RKO (cell line): ENCODE results near the gene LAMC1.
A peak's percentile ranks its signal among the peaks of the same experiment; 100 is the strongest.

Experiments used
- DNase-seq: peaks from one replicate; pipeline ENCODE4 v3.0.0-alpha.2; 2016; ENCODE audit warnings: low spot score

Gene LAMC1

GRCh38 chr1:183021405-183022201 lies 1.6 kb upstream of the LAMC1 start:
- no peak for DNase-seq

DNA sequence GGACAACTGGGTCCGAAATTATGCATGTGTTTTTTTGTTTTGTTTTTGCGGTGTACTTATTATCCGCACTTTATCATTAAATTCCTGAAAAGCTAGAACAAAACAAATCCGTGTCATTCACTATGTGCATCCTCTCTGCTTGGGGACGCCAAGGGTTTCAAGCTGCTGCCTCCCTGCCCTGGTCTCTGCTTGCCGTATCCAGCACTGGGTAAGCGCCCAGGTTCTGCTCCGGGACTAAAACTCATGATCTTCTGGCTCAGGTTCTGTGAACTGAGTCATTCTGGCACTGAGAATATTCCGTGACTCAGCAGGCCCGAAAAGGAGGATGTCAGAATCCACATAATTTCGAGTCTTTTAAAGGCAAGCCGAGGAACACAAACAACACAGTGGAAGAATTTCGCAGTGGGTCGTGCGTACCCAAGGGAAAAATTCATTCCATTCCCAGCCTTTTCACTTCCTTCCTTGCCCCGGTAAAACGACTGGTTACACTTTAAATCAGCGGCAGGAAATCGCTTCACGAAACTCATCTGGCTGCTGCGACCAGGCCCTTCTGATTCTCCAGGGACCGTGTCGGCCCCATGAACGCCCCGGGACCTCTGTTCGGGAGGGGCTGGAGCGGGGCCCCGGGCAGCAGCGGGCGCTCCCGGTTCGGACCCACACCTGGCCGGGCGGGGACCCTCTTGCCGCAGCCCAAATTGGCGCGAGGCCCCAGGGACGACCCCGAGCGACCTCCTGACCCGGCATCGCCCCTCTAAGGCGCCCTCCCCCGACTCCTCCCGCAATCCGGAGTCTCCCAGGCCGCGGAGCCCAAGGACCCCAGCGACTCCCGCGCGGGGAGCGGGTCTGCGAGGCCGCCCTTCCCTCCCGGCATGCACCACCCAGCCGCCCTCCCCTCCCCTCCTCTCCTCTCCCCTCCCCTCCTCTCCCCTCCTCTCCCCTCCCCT lies 746 bp upstream of the LAMC1 start:
- DNase-seq: peak; percentile 95

- DNase-seq: peak; percentile 77
These were observed 539 bp downstream of the LAMC1 start for GRCh38 chr1:183023601-183024316.

- peak; percentile 56 for DNase-seq
These were observed 1.2 kb downstream of the LAMC1 start for GRCh38 chr1:183024317-183025009.

DNA sequence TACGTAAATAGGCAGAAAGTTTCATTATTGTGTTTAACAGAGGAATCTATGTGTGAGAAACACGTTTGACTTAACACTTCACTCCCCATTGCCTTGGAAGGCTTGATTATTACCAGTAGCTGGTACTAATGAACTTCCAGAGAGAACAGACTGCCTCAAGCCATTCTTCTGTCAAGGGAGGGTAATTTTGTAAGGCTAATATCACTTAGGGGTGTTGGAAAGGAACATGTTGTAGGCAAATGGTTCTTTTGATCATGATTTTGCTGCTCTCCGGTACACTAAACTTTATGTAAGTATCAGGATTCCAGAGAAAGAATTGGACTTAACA lies 1.8 kb downstream of the LAMC1 start:
- DNase-seq: peak; percentile 25

DNA sequence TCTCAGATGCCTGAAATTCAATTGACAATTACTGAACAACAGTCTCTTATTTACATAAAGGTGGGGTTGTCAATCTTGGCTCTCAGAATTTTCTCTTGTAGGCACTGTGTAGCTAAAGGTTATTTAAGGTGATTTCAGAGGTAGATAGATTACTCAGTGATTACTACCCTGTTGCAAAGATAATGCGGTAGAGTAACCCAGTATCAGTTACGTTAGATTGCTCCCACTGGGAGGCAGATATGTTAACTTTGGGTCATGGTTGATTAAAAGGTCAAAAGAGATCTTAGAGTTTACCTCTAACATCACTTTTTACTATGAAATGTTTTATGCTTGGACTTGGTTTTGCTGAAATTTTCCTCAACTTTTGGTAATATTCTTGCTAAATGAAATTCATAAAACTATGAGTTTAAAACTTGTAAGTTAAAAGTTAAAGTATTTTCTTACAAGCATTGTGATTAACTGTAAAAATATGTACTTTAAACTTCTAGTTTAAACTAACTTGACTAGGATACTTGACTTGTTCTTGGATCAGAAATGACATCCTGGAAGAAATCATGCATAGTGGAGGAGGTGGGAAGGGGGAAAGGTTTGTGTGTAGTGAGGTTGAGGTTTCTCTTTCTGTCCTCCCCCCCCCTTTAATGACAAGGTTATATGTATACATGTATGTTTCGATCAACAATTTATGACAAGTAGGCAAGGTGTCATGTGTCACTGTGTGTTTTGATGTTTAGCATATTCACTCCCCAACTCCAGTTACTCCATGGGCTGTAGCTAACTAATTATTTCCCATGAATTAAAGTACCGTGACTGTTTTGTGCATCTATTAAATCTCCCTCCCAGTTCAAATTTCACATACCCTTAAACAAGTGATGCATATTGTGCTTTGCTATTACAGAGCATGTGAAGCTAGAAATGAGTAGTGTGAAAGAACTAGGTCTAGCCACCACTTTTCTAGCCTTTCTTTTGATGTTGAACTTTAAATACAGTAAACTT lies 2.9 kb downstream of the LAMC1 start:
- peak; percentile 58 for DNase-seq

DNA sequence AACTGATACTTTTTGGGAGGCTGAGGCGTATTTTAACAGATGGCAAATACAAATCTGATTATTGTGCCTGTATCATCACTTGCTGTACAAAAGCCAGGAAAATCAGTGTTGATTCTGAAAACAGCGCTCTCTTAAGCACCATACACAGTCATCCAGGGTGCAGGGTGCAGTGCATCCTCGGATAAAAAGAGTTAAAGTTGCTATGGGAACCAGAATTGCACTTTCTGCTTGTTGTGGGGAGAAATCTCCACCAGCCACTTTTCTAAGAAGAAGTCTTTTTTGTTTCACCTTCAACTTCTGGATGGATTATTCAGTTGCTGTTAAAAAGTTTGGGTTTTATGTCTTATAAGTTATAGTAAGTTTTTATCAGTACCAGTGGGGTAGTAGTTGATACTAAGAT lies 3.8 kb downstream of the LAMC1 start:
- no peak for DNase-seq

DNA sequence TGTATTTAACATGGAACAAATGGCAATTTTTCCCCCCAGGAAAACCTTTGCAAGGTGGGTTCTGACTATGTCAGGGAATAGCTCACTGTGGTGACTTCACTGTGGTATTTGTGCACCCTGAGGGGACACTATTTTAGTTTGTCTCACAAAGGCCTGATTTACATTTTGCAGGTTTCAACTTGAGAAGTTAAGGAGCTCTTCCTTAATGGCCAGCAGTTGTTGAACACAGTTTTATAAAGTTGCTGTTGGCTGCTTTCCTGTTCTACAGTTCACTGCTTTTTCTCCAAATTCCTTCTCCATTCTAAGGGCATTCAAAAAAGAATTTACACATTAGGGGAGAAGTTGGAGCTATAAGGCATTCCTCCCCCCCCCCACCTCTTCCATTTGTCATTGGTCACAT lies 4.6 kb downstream of the LAMC1 start:
- no peak for DNase-seq

DNA sequence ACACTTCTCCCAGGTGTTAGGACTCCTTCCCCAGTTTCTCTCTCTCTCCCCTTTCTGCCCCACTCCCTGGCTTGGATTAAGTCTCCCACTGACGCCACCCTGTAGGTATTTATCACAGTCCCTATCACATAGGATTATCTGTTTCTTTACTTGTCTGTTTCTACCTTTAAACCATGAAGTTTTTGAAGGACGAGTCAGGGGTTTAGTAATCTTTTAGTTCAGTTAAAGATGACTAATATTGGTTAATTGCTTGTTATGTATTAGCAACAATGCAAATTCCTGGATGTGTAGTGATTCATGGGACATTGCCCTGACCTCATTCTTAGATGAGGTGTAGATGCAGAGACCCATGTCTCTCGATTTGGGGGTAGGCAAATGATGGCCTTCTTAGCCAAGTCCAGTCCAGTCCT lies 6.4 kb downstream of the LAMC1 start:
- peak; percentile 83 for DNase-seq

DNA sequence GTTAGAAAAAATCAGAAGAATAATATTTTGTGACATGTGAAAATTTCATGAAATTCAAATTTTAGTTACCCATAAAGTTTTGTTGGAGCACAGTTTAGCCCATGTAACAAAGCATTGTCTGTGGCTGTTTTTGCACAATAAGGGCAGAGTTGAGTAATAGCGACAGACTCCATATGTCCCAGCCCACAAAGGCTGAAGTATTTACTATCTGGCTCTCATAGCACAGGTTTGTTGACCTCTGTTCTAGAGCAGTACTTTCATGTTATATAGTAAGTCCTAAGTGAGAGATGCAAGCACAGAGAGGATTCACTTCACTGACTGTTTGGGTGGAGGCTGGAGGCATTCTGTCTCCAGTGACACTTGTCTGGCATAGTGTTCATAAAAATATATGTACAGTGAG lies 6.8 kb downstream of the LAMC1 start:
- no peak for DNase-seq

- DNase-seq: peak; percentile 43
These were observed 9.1 kb downstream of the LAMC1 start for GRCh38 chr1:183032122-183032921.

DNA sequence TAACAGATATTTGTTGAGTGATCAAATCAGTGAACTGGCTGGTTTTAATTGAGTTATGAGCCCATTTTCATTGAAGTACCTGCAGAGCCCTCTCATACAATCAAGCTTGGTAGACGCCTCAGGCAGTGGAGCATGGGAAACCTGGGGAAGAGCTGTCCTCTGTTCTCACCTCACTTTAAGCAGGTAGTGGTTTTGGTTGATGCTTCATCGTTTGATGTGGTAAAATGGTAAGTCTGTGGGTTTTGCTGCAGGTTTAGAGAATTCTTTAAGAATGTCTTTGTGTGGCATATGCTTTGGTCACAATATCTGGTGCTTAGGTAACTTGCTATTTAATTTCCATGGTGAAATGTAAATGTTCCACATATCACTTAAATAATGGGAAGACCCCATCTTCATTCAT lies 10.0 kb downstream of the LAMC1 start:
- DNase-seq: no peak

DNA sequence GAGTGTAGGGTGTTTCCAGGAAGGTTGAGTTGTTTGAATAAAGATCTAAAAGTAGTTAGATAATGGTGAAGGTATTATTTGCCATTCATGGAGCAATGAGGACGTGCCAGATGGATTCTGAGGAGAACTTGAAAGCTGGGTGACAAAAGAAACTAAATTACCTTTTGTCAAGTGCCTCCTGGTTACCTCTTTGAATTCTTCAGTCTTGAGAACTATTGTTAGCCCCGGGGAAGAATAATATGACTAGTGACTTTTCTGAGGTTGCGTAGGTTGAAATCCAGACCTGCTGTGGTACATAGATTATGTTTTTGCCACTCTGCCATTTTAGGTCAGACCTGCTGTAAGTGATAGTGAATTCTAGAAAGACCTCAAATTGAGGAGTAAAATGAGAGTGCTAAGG lies 11.5 kb downstream of the LAMC1 start:
- no peak for DNase-seq

- DNase-seq: no peak
These were observed 15.2 kb downstream of the LAMC1 start for GRCh38 chr1:183038333-183038866.

GRCh38 chr1:183038913-183039312 lies 15.7 kb downstream of the LAMC1 start:
- no peak for DNase-seq

DNA sequence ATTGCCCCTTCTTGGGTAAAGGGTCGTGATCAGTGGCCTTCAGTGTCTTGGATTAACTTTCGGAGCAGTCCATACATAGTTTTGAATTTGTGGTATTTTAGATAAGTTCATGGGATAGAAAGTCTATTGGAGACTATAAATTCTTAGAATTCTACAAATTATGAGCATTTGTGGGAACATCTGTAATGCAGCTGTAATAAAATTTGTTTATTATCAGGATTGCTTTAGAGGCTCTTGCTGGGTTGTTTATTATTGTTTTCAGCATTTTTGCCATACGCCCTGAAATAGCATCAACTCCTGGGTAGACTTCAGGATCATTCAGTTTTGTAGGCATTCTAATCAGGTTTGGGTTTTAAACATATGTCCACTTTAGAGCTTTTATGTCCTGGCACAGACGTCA lies 16.1 kb downstream of the LAMC1 start:
- no peak for DNase-seq

DNA sequence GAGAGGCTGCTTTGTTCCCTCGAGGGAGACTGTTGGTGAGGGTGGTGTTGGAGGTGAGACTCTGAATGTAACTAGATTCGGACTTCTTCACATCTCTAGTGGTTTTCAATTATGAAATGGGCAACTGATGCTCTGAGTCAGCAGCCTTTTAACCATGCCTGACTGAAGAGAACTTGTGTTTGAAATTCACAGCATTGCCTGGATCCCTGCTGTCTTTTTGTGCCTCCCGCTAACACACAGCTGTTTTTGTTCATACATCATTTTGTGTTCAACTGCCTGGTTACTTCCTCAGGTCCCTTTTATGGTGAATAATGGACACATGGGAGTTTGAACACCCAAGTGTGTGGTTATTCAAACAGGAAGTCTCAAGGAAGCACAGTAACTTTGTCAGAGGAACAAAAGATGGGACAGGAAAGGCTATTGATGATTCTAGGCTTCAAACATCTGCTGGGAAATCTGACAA lies 16.8 kb downstream of the LAMC1 start:
- DNase-seq: no peak

DNA sequence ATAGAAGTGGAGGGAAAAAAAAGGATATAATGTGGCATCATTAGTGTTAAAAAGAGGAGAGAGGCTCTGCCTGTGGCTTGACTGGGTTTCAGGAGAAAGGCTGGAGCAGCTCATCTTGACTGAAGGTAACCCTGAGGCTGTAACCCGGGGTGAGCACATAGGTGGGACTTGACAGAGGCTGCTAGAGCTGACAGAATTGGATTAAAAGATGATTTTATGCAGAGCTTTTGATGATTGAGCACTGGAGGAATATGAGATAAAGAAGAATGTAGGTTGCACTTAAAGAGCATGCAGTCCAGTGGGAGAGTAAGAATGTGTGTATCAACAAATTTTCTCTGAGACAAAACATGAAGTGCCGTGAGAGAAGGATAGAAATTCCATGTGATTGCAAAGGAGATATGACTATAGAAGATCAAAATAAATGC lies 17.3 kb downstream of the LAMC1 start:
- DNase-seq: no peak

- DNase-seq: no peak
These were observed 20.0 kb downstream of the LAMC1 start for GRCh38 chr1:183043254-183043653.
